Measurements from ENCODE around the gene DNAJC4.

Gene DNAJC4

DNA sequence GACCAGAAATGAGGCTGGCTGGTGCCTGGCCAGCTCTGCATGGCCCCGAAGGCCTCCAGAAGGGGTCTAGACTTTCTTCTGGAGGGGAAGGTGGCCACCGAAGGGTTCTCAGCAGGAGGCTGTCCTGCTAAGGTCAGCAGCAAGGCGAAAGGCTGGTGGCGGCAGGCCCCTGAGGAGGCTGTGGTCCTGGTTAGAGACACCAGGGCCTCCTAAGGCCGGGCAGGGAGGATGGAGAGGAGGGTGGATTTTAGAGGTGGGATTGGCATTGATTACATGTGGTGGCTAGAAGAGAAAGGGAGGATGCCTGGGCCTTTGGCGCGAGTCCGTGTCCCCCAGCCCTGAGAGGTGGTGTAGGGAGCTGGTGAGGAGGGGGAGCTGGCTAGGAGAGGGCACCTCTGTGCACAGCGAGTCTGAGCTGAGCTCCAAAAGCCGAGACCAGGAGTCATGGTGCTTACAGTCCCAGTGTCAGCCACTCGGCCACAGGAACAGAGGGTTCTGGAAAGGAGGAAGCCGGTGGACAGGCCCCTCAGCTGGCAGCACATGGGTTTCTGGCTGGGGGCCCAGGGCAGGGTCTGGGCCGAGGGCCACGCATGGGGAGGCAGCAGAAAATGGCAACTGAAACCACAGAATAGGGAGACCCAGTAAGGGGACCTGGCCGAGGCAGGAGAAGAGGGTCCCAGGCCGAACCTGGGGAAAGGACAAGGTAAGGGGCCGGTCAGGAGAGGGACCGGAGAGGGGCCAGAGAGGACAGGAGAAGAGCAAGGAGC lies 21.4 kb upstream of the DNAJC4 start:
- DNase-seq (ENCODE audit: low read depth in 2 of 2), result no peak

DNA sequence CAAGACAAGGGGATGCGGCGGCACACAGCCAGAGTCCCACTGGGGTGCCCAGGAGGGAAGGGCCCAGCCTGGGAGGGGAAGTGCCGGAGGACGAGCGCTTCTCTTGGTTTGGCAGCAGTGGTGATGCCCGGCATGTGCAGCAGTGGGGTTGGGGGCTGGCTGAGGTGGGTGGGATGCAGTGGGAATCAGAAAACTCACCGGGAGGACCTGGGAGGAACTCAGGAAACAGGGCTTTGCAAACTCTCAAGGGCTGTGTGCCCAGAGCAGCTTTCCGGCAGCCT lies 20.8 kb upstream of the DNAJC4 start:
- DNase-seq (ENCODE audit: low read depth in 2 of 2), result no peak

DNA sequence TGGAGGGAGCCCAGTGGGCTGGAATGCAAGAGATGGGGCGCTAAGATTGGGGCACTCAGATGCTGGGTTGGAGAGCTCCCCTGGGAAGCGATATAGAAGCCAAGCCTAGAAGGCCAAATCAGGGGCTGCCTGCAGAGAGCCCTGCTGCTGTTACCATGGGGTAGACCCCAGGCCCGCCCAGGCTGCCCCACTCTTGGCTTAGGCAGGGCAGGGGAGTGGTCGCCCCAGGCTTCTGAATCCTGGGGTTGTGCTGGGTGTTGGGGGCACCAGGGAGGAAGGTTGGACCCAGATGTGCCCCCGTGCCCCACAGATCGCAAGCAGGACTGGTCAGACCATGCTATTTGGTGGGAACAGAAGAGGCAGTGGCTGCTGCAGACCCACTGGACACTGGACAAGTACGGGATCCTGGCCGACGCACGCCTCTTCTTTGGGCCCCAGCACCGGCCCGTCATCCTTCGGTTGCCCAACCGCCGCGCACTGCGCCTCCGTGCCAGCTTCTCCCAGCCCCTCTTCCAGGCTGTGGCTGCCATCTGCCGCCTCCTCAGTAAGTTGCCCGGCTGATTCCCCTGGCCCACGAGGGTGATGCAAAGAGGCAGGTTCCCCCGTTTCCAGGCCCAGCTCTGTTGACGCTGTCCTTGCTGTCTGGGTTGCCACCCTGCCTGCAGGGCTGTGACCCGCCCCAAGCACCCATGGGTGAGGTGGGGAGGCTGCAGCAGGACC lies 19.9 kb upstream of the DNAJC4 start:
- DNase-seq (ENCODE audit: low read depth in 2 of 2), result no peak

DNA sequence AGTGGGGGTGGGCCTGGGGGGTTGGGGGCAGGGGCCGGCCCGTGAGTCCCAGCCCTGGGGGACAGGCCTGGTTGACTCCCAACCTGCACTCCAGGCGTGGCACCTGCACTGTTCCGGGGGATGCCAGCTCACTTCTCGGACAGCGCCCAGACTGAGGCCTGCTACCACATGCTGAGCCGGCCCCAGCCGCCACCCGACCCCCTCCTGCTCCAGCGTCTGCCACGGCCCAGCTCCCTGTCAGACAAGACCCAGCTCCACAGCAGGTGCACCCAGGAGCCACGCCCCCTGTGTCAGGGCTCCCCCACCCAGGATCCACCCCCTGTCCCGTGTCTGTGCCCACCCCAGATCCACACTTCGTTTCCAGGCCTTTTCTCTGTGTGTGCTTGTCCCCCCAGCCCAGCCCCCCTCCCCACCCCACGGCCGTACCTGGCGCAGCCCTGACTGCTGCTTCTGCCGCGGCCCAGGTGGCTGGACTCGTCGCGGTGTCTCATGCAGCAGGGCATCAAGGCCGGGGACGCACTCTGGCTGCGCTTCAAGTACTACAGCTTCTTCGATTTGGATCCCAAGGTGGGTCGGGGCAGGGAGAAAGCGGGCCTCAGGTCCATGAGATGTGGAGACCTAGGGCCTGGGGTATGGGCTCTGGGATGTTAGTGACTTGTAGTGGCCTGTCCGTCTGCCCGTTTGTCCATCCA lies 19.0 kb upstream of the DNAJC4 start:
- no peak for DNase-seq (ENCODE audit: low read depth in 2 of 2)

DNA sequence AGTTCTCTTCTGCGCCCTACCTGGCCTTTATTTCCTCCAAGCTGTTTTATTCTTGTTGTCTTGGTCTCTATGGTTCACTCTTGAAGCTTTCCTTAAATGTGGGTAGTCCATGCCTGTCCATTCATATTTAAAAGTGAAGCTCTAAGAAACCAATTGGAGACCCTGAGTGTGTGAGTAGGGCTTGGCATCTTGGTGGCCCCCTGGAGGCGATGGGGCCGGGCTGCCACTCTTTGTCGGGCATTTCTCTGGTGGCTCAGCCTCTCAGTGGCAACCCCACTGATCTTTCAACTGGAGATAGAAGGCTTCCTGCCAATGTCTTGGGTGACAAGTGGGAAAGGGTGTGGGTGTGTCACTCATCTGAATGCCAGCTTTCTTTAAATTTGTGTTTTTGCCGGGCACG lies 13.5 kb upstream of the DNAJC4 start:
- no peak for DNase-seq (ENCODE audit: low read depth in 2 of 2)

DNA sequence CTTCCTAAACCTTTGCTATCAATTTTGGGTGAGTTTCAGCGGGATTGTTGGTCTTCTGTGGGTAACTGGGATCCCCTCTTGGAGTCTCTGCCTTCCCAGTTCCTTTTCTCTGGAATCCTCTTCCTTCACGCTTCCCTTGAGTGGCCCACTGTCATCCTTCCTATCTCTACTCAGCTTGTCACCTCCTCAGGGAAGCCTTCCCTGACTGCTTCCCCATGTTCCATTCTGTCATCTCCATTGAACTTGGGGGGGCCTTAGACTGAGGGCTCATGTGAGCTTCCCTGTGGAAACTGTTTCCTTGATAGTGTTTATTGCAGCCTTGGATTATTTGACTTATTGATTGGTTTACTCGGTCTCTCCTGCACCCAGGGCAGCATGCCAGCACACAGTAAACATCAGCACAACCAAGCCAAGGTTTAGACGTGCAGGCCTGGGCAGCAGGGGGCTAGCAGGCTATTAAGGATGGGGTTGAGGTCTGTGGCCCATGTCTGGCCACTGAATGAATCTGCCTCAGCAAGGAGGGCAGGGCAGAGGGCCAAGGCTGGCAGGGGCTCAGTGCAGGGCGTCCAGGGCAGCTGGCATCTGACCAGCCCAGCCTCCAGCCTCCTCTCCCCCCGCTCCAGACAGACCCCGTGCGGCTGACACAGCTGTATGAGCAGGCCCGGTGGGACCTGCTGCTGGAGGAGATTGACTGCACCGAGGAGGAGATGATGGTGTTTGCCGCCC lies 11.6 kb upstream of the DNAJC4 start:
- DNase-seq (ENCODE audit: low read depth in 2 of 2), result no peak

DNA sequence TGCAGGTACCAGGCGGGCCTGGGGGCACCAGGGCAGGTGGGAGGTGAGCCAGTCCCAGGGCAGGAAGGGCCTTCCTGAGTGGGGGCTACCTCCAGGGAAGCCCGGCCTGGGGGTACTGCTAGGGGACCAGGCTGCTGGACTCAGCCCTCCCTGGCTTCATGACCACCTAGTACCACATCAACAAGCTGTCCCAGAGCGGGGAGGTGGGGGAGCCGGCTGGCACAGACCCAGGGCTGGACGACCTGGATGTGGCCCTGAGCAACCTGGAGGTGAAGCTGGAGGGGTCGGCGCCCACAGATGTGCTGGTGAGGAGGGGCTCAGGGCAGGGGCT lies 11.0 kb upstream of the DNAJC4 start:
- DNase-seq (ENCODE audit: low read depth in 2 of 2), result no peak

DNA sequence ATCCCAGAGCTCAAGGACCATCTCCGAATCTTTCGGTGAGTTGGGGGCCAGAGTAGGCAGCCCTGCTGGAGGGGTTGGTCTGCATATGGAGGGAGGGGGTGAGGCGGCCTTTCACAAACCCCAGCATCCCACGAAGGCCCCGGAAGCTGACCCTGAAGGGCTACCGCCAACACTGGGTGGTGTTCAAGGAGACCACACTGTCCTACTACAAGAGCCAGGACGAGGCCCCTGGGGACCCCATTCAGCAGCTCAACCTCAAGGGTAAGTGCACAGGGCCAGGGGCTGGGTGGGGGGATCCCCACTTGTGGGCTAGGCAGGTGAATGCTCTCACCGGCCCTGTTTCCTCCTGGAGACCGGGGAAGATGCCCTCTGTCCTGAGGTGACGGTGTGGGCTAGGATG lies 10.6 kb upstream of the DNAJC4 start:
- DNase-seq (ENCODE audit: low read depth in 2 of 2), result no peak

DNA sequence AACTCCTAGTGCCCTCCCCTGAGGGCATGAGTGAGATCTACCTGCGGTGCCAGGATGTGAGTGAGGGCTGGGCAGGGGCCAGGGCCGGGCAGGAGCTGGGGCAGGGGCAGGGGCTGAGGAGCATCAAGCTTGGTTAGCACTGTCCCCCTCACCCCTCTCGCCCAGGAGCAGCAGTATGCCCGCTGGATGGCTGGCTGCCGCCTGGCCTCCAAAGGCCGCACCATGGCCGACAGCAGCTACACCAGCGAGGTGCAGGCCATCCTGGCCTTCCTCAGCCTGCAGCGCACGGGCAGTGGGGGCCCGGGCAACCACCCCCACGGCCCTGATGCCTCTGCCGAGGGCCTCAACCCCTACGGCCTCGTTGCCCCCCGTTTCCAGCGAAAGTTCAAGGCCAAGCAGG lies 10.1 kb upstream of the DNAJC4 start:
- DNase-seq (ENCODE audit: low read depth in 2 of 2), result no peak

DNA sequence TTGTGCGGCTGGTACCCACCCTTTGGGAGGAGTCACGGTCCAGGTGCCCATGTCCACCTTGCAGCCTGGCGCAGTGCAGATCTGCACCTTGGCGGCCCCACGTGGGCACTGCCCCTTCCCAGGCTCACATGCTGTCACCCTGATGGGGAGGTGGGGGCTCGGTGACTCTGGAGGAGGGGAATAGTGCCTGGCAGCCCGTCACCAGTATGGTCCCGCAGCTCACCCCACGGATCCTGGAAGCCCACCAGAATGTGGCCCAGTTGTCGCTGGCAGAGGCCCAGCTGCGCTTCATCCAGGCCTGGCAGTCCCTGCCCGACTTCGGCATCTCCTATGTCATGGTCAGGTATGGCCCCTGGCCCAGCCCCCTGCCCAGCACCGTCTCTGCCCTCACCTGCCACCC lies 9.6 kb upstream of the DNAJC4 start:
- no peak for DNase-seq (ENCODE audit: low read depth in 2 of 2)

DNA sequence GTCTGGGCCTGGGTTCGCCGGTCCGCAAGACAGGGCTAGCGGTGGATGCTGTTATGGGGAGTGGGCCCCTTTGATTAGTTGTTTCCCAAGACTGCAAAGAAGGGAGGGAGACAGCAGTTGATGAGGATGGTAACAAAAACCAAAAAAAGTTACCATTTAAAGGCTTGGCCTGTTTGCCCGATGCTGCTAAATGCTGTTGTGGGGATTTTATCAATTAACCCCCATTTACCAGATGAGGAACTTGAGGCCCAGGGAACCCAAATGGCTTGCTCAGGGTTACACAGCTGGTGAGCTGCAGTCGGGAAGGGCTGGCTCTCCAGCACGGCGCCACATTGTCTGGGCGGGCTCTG lies 7.7 kb upstream of the DNAJC4 start:
- DNase-seq (ENCODE audit: low read depth in 2 of 2), result no peak

DNA sequence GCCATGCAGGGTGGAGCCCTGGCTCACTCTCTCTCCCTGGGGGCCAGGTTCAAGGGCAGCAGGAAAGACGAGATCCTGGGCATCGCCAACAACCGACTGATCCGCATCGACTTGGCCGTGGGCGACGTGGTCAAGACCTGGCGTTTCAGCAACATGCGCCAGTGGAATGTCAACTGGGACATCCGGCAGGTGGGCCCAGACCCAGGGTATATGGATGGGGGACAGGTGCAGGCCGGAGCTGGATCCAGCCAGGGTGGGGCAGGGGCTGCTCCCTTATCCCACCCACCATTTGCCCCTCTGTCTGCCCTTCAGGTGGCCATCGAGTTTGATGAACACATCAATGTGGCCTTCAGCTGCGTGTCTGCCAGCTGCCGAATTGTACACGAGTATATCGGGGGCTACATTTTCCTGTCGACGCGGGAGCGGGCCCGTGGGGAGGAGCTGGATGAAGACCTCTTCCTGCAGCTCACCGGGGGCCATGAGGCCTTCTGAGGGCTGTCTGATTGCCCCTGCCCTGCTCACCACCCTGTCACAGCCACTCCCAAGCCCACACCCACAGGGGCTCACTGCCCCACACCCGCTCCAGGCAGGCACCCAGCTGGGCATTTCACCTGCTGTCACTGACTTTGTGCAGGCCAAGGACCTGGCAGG lies 7.2 kb upstream of the DNAJC4 start:
- no peak for DNase-seq (ENCODE audit: low read depth in 2 of 2)

DNA sequence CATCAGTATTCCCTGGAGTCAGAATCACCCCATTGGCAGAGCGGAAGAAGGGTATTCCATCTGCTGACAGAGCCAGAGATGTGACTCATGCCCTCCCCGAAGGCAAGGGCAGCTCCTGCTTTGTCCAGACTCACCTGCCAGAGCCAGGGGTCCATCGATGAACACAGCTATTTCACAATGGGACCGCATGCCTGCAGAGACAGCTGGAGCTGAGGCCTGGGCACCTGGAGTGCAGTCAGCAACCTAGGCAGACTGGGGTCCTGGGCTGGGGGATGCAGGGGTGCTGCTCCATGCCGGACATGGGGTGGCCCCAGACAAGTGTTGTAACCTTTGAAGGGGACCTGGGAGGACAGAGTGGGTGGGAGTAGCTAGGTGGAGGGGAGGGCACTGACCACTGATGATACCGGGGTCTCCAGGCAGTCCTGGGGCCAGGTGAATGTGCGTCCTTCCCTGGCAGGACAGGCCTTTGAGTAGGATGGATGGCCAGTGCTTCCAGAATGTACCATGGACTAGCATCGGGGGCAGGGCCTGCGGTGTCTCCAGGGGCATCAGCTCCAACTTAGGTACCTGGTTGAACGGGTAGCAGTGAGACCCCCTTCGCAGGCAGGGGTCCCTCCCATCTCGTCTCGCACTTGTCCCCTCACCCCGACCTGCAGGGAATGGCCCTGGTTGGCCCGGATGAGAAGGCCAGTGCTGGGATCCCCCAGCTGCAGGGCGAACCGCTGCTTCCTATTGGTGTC lies 6.0 kb upstream of the DNAJC4 start:
- no peak for DNase-seq (ENCODE audit: low read depth in 2 of 2)

DNA sequence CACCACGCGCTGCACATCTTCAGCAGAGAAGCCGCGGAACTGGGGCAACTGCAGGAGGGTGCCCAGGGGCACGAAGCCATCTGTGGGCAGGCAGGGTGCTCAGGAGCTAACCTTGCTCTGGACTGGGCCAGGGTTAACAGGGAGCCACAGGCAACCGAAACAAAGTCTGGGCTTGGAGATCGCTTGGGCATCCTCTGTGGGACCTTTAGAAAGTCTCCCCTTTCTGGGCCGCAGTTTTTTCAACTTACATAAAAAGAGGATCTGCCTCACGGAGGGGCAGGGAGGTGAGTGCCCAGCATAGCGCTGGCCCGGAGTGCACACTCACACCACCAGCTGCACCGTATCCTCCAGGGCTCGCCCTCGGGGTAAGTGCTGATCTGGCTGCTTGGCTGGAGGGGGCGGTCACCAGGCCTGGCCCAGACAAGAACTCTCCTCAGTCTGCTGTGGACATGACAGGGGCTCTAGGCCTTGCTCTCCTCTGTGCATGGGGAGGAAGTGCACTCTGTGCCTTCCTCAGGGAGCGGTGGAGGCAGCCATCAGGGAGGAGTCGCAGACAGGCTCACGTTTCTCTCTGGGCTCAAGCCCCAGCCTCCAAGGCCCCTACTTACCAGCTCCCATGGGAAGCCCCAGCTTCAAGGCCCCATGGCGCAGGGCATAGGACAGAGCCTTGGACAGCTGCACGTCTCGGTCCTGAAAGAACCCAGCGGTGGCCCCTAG lies 5.3 kb upstream of the DNAJC4 start:
- no peak for DNase-seq (ENCODE audit: low read depth in 2 of 2)

DNA sequence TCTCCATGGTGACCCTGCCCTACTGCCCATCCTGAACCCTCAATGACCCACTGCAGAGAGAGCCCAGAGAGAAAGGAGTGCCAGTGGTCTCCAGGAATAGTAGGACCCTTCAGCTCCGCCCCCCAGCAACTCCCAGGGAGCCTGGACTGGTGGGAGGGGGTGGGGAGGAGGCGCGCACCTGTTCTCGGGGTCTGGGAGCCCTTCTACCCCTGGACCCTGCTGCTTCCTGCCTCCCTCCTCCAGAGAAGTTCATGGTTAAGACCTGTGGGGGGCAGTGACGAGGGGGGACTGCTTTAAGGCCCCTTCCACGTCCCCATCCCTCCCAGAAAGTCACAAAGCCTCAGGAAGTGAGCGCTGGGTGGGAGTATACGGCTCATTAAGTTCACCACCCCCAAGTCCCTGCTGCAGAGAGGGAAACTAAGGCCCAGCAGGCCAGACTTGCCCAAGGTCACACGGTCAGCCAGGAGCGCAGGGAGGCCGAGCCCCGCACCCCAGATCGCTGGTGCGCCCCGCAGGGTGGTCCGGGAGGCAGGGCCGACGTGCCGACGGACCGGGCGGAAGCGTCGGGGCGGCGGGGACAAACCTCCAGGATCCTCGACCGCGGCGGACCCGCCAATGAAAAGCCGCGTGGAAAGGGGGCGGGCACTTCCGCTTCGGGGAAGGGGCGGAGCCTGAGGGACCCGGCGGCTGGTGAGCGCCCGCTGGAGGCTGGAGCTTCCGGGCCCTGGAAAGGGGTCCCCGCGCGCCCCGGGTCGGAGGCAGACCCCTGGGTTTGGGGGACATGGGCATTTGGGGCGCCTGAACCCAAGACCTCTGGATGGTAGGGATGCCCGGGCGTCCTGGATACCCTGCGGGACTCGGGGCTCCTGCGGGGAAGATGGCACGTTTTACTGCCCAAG lies 4.5 kb upstream of the DNAJC4 start, which contains the start of the genes NUDT22 and TRPT1:
TSS of gene NUDT22 (plus strand) at position 667 of the 899 bp plus-strand sequence. CDS start 379 bp downstream, outside the sequence.
TSS of gene TRPT1 (minus strand) at position 579 of the 899 bp plus-strand sequence. CDS start at position 253, 326 bp downstream.
- peak; percentile 89 to 94 for DNase-seq (ENCODE audit: low read depth in 2 of 2)

DNA sequence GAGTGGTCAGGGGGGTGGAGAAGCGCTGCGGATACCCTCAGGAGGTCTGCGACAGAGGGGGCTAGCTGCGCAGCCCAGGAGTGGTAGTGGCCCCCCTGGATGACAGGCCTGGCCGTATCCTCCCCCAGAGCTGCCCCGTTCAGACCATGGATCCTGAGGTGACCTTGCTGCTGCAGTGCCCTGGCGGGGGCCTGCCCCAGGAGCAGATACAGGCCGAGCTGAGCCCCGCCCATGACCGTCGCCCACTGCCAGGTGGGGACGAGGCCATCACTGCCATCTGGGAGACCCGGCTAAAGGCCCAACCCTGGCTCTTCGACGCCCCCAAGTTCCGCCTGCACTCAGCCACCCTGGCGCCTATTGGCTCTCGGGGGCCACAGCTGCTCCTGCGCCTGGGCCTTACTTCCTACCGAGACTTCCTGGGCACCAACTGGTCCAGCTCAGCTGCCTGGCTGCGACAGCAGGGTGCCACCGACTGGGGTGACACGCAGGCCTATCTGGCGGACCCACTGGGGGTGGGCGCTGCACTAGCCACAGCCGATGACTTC lies 3.8 kb upstream of the DNAJC4 start:
- DNase-seq (ENCODE audit: low read depth in 2 of 2), result peak in 1 of 2 donors; percentile 60

DNA sequence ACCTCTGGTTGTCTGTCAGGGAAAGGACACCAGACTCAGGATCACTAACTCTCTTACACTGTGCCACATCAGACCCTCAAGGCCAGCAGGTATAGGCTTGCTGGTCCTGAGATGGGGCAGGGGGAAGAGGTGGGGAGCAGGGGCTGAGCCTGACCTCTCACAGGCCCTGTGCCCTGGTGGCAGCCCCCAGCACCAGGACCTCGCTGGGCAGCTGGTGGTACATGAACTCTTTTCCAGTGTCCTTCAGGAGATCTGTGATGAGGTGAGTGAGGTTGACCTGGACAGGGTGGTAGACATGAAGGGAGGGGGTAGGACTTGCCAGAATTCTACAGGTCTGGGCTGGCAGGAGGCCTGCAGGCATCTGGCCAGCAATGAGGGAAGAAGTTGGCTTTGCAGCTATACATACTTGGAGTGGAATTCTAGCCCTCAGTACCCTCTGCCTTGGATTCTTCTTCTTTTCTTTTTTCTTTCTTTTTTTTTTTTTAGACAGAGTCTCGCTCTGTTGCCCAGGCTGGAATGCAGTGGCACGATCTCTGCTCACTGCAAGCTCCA lies 2.9 kb upstream of the DNAJC4 start:
- DNase-seq (ENCODE audit: low read depth in 2 of 2), result no peak

DNA sequence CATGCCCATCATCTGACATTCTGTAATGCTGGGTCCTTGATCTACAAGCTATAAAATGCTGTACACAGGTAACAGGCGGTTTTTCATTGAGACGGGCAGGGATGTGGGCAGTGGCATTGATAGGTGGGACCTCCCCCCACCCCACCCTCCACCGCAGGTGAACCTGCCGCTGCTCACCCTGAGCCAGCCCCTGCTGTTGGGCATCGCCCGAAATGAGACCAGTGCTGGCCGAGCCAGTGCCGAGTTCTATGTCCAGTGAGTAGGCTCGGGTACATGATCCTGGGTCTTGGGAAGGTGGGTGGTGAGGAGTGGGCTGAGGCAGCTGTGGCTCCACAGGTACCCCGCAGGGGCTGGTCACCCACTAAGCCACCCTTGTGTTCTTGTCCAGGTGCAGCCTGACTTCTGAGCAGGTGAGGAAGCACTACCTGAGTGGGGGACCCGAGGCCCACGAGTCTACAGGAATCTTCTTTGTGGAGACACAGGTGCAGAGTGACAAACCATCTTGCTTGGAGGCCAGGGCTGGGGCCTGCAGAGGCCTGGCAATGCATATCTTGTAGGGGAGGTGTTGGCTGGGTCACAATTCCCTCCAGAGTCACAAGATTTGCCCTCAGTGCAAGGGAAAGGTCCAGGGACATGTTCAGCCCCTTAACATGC lies 1.1 kb upstream of the DNAJC4 start:
- DNase-seq (ENCODE audit: low read depth in 2 of 2), result no peak
